HCT116 (cell line): ENCODE results near the gene TPMT. TPM values are rescaled to one million over a fixed set of nuclear protein-coding genes. Genes with fewer than 3 reads are reported as not detected.

Source experiments
- ATAC-seq: fragments of 200-7000 bp; cut with Tn5 transposase; 2 replicates; pipeline ENCODE4 v1.9.1; 2020; ENCODE audit warnings: mild to moderate bottlenecking, moderate library complexity
- BruUV-seq: library from RNA; stranded (reverse); fragments of 400-500 nt; replicated peaks from 2 replicates; lab custom pipeline; 2021; lab: Mats Ljungman, UMichigan
- CTCF ChIA-PET: fragments of 300-600 bp; sonication (Branson Sonifier 250); formaldehyde crosslinking; loops from one replicate; lab custom pipeline; 2021; ENCODE audit warnings: antibody characterized with exemption; lab: Charles Lee
- POLR2A ChIA-PET: fragments of 300-600, 350-600 bp; sonication (Branson Sonifier 250); formaldehyde crosslinking; loops from one replicate; lab custom pipeline; 2021; ENCODE audit warnings: antibody characterized with exemption; lab: Charles Lee
- RAD21 ChIA-PET, 2 experiments: fragments of 300-600 bp; sonication (Branson Sonifier 250); formaldehyde crosslinking; loops; one replicate each; lab custom pipeline; 2023; ENCODE audit warnings: low total read pairs in 2 of 2; ENCODE audit not compliant: uncharacterized antibody in 2 of 2, unreplicated experiment in 2 of 2, low non-redundant PET in 1 of 2; lab: Charles Lee
- DNase-seq: peaks from one replicate; pipeline ENCODE4 v3.0.0-alpha.2; 2010; ENCODE audit warnings: low read depth, low spot score
- H2AFZ ChIP-seq: fragments of 200-600 bp; shearing (Covaris generic), sonication (generic); 2 replicates; pipeline ENCODE4 v1.6.1; 2017; ENCODE audit warnings: low read depth, mixed run types, mixed read lengths, antibody characterized with exemption, low read length; ENCODE audit not compliant: poor library complexity, severe bottlenecking
- H3K27ac ChIP-seq: 2 replicates; pipeline ENCODE4 v1.5.1; 2012; ENCODE audit warnings: low read depth, low read length
- H3K27me3 ChIP-seq: fragments of 200-600 bp; sonication (generic); 2 replicates; pipeline ENCODE4 v1.6.1; 2016; ENCODE audit warnings: mixed run types, low read length, mixed read lengths; ENCODE audit not compliant: insufficient read depth
- H3K36me3 ChIP-seq, 2 experiments: fragments of 200-500 bp in 1 of 2; fragments of 200-600 bp in 1 of 2; sonication (Bioruptor generic) in 1 of 2; sonication (generic) in 1 of 2; 2 replicates each; pipeline versions ENCODE4 v1.5.1 to v1.6.1; 2014 to 2016; ENCODE audit warnings: low read length in 2 of 2, inconsistent platforms in 1 of 2, mixed read lengths in 1 of 2, mixed run types in 1 of 2; ENCODE audit not compliant: insufficient read depth in 2 of 2, control insufficient read depth in 1 of 2
- H3K4me1 ChIP-seq, 2 experiments: fragments of 200-600 bp in 1 of 2; sonication (generic) in 1 of 2; 2 replicates each; pipeline versions ENCODE4 v1.5.1 to v1.6.1; 2012 to 2017; ENCODE audit warnings: low read length in 2 of 2, inconsistent platforms in 1 of 2, mild to moderate bottlenecking in 1 of 2, mixed read lengths in 1 of 2, mixed run types in 1 of 2, moderate library complexity in 1 of 2; ENCODE audit not compliant: insufficient read depth in 2 of 2, control insufficient read depth in 1 of 2
- H3K4me2 ChIP-seq: fragments of 200-600 bp; sonication (generic); 2 replicates; pipeline ENCODE4 v1.6.1; 2017; ENCODE audit warnings: mixed run types, low read length, mixed read lengths
- H3K4me3 ChIP-seq, 2 experiments: fragments of 200-600 bp in 1 of 2; sonication (generic) in 1 of 2; replicated peaks in 1 of 2; 2 replicates each; pipeline ENCODE4 v1.5.1; 2011 to 2016; ENCODE audit warnings: low read length in 2 of 2, control low read depth in 1 of 2, low read depth in 1 of 2, mild to moderate bottlenecking in 1 of 2, mixed read lengths in 1 of 2, mixed run types in 1 of 2
- H3K79me2 ChIP-seq: fragments of 200-600 bp; sonication (generic); 2 replicates; pipeline ENCODE4 v1.6.1; 2017; ENCODE audit warnings: mild to moderate bottlenecking, mixed run types, low read length, moderate library complexity, mixed read lengths; ENCODE audit not compliant: insufficient read depth
- H3K9ac ChIP-seq: fragments of 200-600 bp; sonication (generic); 2 replicates; pipeline ENCODE4 v1.6.1; 2016; ENCODE audit warnings: low read length, mixed read lengths
- H3K9me2 ChIP-seq: fragments of 200-600 bp; sonication (generic), shearing (Covaris generic); 2 replicates; pipeline ENCODE4 v1.6.1; 2017; ENCODE audit warnings: mixed run types, mild to moderate bottlenecking, moderate library complexity; ENCODE audit not compliant: insufficient read depth
- H3K9me3 ChIP-seq, 2 experiments: fragments of 200-500 bp in 1 of 2; fragments of 200-600 bp in 1 of 2; sonication (Bioruptor generic) in 1 of 2; sonication (generic) in 1 of 2; 2 replicates each; pipeline ENCODE4 v1.6.1; 2014 to 2017; ENCODE audit warnings: low read length in 2 of 2, mixed read lengths in 2 of 2, inconsistent platforms in 1 of 2, low read depth in 1 of 2, mild to moderate bottlenecking in 1 of 2, mixed run types in 1 of 2, moderate library complexity in 1 of 2; ENCODE audit not compliant: control insufficient read depth in 1 of 2, insufficient read depth in 1 of 2
- H4K20me1 ChIP-seq: fragments of 200-600 bp; sonication (generic), shearing (Covaris generic); 2 replicates; pipeline ENCODE4 v1.6.1; 2017; ENCODE audit warnings: mixed run types, mild to moderate bottlenecking, moderate library complexity; ENCODE audit not compliant: insufficient read depth
- CBX3 ChIP-seq: IDR thresholded peaks from 2 replicates; pipeline ENCODE4 v1.6.1; 2012; ENCODE audit warnings: low read depth
- CEBPB ChIP-seq: IDR thresholded peaks from 2 replicates; pipeline ENCODE4 v1.6.1; 2012; ENCODE audit warnings: low read depth
- EGR1 ChIP-seq: IDR thresholded peaks from 2 replicates; pipeline ENCODE4 v1.6.1; 2012; ENCODE audit warnings: low read depth
- ELF1 ChIP-seq: IDR thresholded peaks from 2 replicates; pipeline ENCODE4 v1.6.1; 2012; ENCODE audit warnings: low read depth, borderline replicate concordance
- JUND ChIP-seq: IDR thresholded peaks from 2 replicates; pipeline ENCODE4 v1.6.1; 2012
- POLR2A ChIP-seq: IDR thresholded peaks from 2 replicates; pipeline ENCODE4 v1.7.0; 2011; ENCODE audit warnings: borderline replicate concordance; ENCODE audit not compliant: insufficient read depth, insufficient read length; ENCODE audit errors: extremely low read depth
- SIN3A ChIP-seq: IDR thresholded peaks from 2 replicates; pipeline ENCODE4 v1.6.1; 2012; ENCODE audit warnings: low read depth
- SP1 ChIP-seq: IDR thresholded peaks from 2 replicates; pipeline ENCODE4 v1.6.1; 2012; ENCODE audit warnings: low read depth
- SRF ChIP-seq: IDR thresholded peaks from 2 replicates; pipeline ENCODE4 v1.6.1; 2012; ENCODE audit warnings: low read depth
- TCF7L2 ChIP-seq: IDR thresholded peaks from 2 replicates; pipeline ENCODE4 v1.7.0; 2011; ENCODE audit warnings: borderline replicate concordance, inconsistent platforms; ENCODE audit not compliant: insufficient read depth, insufficient read length; ENCODE audit errors: extremely low read depth
- ZFX ChIP-seq: fragments of 450-650 bp; IDR thresholded peaks from 2 replicates; pipeline ENCODE4 v1.6.1; 2017
- ZNF274 ChIP-seq: fragments of 200-500 bp; sonication (Bioruptor generic); IDR thresholded peaks from 2 replicates; pipeline ENCODE4 v1.6.1; 2014; ENCODE audit warnings: mild to moderate bottlenecking, low read depth, low read length, inconsistent platforms
- intact Hi-C: fragments of 100-400 bp; cut with micrococcal nuclease; formaldehyde crosslinking; loops from 2 replicates; pipeline ENCODE4 v1.10.0; 2022
- total RNA-seq: library from RNA; stranded (reverse); gene quantifications from one replicate; pipeline ENCODE4 v1.2.1, GENCODE V29; 2021; ENCODE audit not compliant: unreplicated experiment
- TF ChIP-seq, protein P1 (sequence below): IDR thresholded peaks from 2 replicates; pipeline ENCODE4 v1.6.1; 2011; ENCODE audit warnings: mild to moderate bottlenecking, low read length, moderate library complexity; ENCODE audit not compliant: insufficient replicate concordance; ENCODE audit errors: extremely low read depth
- TF ChIP-seq, protein P2 (sequence below): IDR thresholded peaks from 2 replicates; pipeline ENCODE4 v1.6.1; 2012; ENCODE audit warnings: low read depth
- TF ChIP-seq, protein P3 (sequence below): IDR thresholded peaks from 2 replicates; pipeline ENCODE4 v1.6.1; 2012

The TPMT gene
- total RNA-seq, 1 experiment from 2014 or later, result 10.1 TPM

DNA sequence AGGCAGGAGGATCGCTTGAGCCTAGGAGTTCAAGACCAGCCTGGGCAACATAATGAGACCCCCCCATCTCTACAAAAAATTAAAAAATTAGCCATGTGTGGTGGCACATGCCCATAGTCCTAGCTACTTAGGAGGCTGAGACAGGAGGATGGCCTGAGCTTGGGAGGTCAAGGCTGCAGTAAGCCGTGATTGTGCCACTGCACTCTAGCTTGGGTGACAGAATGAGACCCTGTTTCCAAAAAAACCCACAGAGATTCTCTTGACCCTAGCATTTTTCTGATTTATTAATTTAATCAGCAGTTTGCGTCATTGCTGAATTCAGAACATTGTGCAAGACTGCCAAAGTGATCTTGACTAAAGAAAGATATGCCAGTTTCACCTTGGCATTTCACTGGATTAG is 37.1 kb upstream of the TPMT start (continued):
- TF ChIP-seq, protein P1, sequence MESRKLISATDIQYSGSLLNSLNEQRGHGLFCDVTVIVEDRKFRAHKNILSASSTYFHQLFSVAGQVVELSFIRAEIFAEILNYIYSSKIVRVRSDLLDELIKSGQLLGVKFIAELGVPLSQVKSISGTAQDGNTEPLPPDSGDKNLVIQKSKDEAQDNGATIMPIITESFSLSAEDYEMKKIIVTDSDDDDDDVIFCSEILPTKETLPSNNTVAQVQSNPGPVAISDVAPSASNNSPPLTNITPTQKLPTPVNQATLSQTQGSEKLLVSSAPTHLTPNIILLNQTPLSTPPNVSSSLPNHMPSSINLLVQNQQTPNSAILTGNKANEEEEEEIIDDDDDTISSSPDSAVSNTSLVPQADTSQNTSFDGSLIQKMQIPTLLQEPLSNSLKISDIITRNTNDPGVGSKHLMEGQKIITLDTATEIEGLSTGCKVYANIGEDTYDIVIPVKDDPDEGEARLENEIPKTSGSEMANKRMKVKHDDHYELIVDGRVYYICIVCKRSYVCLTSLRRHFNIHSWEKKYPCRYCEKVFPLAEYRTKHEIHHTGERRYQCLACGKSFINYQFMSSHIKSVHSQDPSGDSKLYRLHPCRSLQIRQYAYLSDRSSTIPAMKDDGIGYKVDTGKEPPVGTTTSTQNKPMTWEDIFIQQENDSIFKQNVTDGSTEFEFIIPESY, result no peak
- TF ChIP-seq SIN3A (no peak), SRF (no peak), SP1 (no peak)
- TF ChIP-seq, all 23 proteins: peak for 0

DNA sequence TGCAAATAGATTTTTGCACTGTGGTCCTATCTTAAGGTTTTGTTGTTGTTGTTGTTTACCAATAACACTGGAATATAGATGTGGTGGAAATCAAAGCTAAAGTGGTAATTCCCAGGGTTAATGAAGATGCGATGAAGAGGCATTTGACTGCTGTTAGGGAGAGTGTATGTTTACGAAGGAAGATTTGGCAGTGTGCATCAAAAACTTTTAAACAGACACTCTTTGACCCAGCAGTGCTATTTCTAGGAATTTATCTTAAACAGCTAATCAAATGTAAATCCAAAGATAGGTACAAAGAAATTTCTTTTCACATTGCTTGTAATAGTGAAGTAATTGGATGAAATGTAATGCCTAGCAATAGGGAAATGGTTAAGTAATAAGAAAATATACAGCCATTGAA is 34.3 kb upstream of the TPMT start:
- H3K36me3 ChIP-seq, result no peaks in the 10 kb centered on the region
- no TSS peak for BruUV-seq

DNA sequence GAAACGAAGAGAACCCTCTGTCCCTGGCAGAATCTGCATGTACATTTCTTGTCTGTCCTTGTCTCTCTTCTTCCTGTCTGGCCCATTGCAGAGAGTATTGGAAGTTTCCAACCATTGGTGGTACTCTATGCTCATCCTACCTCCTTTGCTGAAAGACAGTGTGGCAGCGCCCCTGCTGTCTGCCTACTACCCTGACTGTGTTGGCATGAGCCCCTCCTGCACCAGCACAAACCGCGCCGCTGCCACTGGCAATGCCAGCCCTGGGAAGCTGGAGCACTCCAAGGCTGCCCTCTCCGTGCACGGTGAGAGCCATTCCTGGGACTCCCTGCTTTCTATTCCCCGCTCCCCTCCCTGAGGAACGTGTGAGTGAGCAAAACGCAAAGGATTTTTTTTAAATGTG is 32.8 kb upstream of the TPMT start:
- Histone ChIP-seq H3K27ac (no peak overlapping the region), H2AFZ (no peak overlapping the region), H3K9ac (no peak overlapping the region), H3K36me3 (no peaks in the 10 kb centered on the region), H3K9me3 (no peaks in the 10 kb centered on the region), H3K4me1 (no peaks in the 10 kb centered on the region), H3K4me3 (no peak overlapping the region), H3K27me3 (no peaks in the 10 kb centered on the region), H3K79me2 (no peaks in the 10 kb centered on the region), H3K9me2 (no peaks in the 10 kb centered on the region), H3K4me2 (no peak overlapping the region), H4K20me1 (no peaks in the 10 kb centered on the region)
- ATAC-seq (peak; percentile 55), DNase-seq (no peak)
- POLR2A ChIA-PET, result interaction anchor here (0.6 kb wide), 1 partner anchor 18 kb away, joined by 3 read pairs; no protein-coding TSS in a partner anchor
- CTCF ChIA-PET, result no interaction called here
- intact Hi-C loops, result no loop called here
- BruUV-seq, result no TSS peak
- RAD21 ChIA-PET, result no interaction called here
- TF ChIP-seq ELF1, result no peak
- no peak for TF ChIP-seq CBX3
- no peak for TF ChIP-seq SRF
- no peak for TF ChIP-seq POLR2A
- TF ChIP-seq, protein P2, sequence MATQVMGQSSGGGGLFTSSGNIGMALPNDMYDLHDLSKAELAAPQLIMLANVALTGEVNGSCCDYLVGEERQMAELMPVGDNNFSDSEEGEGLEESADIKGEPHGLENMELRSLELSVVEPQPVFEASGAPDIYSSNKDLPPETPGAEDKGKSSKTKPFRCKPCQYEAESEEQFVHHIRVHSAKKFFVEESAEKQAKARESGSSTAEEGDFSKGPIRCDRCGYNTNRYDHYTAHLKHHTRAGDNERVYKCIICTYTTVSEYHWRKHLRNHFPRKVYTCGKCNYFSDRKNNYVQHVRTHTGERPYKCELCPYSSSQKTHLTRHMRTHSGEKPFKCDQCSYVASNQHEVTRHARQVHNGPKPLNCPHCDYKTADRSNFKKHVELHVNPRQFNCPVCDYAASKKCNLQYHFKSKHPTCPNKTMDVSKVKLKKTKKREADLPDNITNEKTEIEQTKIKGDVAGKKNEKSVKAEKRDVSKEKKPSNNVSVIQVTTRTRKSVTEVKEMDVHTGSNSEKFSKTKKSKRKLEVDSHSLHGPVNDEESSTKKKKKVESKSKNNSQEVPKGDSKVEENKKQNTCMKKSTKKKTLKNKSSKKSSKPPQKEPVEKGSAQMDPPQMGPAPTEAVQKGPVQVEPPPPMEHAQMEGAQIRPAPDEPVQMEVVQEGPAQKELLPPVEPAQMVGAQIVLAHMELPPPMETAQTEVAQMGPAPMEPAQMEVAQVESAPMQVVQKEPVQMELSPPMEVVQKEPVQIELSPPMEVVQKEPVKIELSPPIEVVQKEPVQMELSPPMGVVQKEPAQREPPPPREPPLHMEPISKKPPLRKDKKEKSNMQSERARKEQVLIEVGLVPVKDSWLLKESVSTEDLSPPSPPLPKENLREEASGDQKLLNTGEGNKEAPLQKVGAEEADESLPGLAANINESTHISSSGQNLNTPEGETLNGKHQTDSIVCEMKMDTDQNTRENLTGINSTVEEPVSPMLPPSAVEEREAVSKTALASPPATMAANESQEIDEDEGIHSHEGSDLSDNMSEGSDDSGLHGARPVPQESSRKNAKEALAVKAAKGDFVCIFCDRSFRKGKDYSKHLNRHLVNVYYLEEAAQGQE, result no peak
- TF ChIP-seq JUND, result no peak
- no peak for TF ChIP-seq CEBPB
- no peak for TF ChIP-seq TCF7L2
- TF ChIP-seq SIN3A, result no peak
- TF ChIP-seq, protein P3, sequence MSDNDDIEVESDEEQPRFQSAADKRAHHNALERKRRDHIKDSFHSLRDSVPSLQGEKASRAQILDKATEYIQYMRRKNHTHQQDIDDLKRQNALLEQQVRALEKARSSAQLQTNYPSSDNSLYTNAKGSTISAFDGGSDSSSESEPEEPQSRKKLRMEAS, result no peak
- TF ChIP-seq ZNF274, result no peak
- no peak for TF ChIP-seq EGR1

More for the DNA sequence above, 34.3 kb upstream of the TPMT start:
- RAD21 ChIA-PET, result no interaction called here
- no peaks in the 10 kb centered on the region for H3K27me3 ChIP-seq
- no peak overlapping the region for H3K4me2 ChIP-seq
- ATAC-seq (no peak), DNase-seq (no peak)
- no peak overlapping the region for H3K4me3 ChIP-seq
- H3K9me3 ChIP-seq, result no peaks in the 10 kb centered on the region
- intact Hi-C loops, result no loop called here
- no peak overlapping the region for H3K27ac ChIP-seq
- no peak for TF ChIP-seq ZFX
- H3K4me1 ChIP-seq, result no peaks in the 10 kb centered on the region
- POLR2A ChIA-PET, result no interaction called here
- no peaks in the 10 kb centered on the region for H3K79me2 ChIP-seq
- no peaks in the 10 kb centered on the region for H3K9me2 ChIP-seq
- H3K9ac ChIP-seq, result no peak overlapping the region
- no peak overlapping the region for H2AFZ ChIP-seq
- H4K20me1 ChIP-seq, result no peaks in the 10 kb centered on the region
- CTCF ChIA-PET, result no interaction called here
